NCI-H1436 treated with DMSO at 0.1 percent for 48 hours (cell line): ENCODE measurements around the gene SFXN1.

Source experiments
- DNase-seq: peaks from one replicate; lab custom pipeline; 2025; lab: John Stamatoyannopoulos, UW

The SFXN1 gene

DNA sequence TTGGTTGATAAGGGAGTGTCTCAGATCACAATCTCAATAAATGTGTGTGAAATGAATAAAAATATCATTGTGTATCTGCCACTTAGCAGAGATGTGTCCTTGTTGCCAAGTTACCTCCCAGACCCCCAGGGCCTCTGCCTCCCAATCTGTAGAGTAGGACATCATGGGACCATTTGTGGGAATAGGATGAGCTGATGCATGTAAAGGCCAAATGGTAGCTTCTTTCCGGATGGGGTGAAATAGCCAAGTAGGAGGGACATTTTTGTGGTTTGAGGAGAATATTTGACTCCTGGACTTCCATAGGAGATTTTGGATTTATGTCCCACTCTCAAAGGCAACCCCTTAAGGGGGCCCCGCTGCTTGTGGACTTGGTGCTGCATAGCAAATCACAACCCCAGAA is 96.9 kb downstream of the SFXN1 start:
- DNase-seq, result no peak

DNA sequence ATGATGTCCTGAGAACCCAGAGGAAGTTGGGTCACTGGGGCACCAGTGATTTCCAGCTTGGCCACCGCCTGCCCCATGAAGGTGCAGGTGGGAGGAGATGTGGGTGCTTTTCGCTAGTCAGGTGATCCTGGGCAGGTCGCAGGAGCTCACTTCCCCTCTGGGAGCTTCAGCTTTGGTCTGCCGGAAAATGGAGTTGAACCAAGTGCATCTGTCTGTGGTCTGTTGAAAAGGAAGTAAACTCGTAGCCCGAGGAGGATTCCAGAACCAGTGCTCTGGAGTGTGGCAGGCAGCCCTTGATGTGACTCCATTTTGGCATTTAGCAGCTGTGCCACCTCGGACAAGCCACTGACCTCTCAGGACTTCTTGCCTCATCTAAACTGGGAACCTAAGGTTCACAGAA is 97.7 kb downstream of the SFXN1 start:
- DNase-seq, result no peak

DNA sequence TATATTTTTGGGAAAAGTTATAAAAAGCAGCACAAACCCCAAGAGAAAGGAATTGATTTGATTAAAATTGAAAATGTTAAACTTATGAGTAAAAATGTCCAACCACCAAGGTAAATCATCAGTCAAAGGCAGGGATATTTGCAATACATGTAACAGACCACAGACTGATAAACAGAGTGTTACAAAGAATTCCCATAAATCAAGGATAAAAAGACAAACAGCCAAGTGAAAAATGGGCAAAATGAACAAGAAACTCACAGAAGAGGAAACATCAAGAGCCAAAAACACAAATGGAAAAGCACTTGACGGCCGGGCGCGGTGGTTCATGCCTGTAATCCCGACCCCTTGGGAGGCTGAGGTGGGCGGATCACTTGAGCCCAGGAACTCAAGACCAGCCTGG is 98.2 kb downstream of the SFXN1 start:
- no peak for DNase-seq
